HG03520 (cell line): Measurements from ENCODE around the gene PCGF6.
"Not testable (repeated sequence)": the region's sequence is repeated elsewhere in the genome, so short reads cannot be mapped to it uniquely, and the experiment has no call there.

Source experiments
- ATAC-seq: cut with Tn5 transposase; IDR thresholded peaks from one replicate; pipeline ENCODE4 v1.9.1; 2021; ENCODE audit warnings: mild to moderate bottlenecking, moderate library complexity; ENCODE audit not compliant: unreplicated experiment

Gene PCGF6

DNA sequence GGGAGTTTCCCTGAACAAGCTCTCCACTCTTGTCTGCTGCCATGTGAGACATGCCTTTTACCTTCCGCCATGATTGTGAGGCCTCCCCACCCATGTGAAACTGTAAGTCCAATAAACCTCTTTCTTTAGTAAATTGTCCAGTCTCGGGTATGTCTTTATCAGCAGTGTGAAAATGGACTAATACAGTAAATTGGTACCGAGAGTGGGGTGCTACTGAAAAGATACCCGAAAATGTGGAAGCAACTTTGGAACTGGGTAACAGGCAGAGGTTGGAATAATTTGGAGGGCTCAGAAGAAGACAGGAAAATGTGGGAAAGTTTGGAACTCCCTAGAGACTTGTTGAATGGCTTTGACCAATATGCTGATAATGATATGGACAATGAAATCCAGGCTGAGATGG, 92.0 kb downstream of the PCGF6 start:
- not testable (repeated sequence) for ATAC-seq

- no peak for ATAC-seq
These were observed 93.1 kb downstream of the PCGF6 start for GRCh38 chr10:103257812-103258211.

DNA sequence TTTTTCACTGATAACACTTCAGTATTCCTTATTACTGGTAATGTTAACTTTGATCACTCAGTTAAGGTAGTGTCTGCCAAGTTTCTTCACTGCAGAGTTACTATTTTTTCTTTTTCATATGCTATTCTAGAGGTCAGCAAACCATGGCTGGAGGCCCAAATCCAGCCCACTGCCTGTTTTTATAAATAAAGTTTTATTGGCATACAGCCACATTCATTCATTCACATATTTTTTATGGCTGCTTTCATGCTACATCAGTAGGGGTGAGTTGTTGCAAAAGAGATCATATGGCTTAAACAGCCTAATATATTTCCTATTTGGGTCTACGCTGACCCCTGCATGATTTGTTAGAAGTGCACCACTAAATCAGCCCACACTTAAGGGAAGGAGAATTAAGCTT, 94.3 kb downstream of the PCGF6 start:
- ATAC-seq: no peak

- ATAC-seq: no peak
These were observed 96.2 kb downstream of the PCGF6 start for GRCh38 chr10:103254538-103255325.

- ATAC-seq: no peak
These were observed 96.8 kb downstream of the PCGF6 start for GRCh38 chr10:103254113-103254512.
